Measurements from ENCODE around the gene ISCU.
"Not testable (repeated sequence)": the region's sequence is repeated elsewhere in the genome, so short reads cannot be mapped to it uniquely, and the experiment has no call there.

The ISCU gene

DNA sequence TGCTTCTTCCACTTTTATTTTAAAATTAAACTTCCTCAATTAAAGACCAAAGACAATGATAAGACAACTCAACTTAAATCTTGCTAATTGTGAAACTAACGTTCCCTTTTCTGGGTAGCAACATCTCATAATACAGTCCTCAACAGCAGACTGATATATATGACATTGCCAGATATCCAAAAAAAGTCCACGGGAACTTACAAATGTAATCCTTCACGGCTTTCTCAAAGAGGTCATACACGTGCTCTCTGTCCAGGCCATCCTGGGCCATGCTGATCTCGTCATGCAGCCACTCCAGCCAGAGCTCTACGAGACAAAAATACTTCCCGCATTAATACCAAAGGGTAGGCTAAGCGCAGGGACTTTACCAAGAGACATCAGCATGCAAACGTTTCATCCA, 14.7 kb upstream of the ISCU start:
- no peak for DNase-seq

- no peak for DNase-seq
Measured at GRCh38 chr12:108548954-108549521, 13.4 kb upstream of the ISCU start.

GRCh38 chr12:108551535-108551934, 10.9 kb upstream of the ISCU start:
- DNase-seq, result no peak

DNA sequence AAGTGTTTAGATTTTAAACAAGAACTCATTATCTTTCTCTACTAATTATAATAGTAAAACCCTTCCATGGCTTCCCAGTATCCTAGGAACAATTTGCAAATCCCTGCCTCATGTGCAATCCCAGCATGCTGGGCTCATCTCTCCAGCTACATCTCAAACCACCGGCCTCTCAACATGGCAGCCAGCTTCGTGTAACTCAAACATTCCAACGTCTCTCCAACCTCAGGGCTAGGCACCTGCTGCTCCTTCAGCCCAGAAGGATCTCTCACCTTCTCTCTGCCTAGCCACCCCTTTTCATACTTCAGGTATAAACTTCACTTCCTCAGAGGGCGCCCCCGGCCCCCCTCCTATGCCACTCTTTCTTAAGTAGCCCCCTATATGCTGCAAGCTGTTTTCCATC, 8.6 kb upstream of the ISCU start:
- no peak for DNase-seq

DNA sequence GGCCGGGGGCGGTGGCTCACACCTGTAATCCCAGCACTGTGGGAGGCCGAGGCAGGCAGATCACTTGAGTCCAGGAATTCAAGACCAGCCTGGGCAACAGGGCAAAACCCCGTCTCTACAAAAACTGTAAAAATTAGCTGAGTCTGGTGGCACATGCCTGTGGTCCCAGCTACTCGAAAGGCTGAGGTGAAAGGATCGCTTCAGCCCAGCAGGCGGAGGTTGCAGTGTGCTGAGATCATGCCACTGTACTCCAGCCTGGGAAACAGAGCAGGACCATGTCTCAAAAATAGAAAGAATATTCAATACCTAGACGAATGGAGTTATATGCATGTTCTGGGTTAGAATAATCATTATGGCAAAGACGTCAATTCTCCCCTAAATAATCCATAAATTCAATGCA, 7.0 kb upstream of the ISCU start:
- not testable (repeated sequence) for DNase-seq

GRCh38 chr12:108559007-108559655, 3.3 kb upstream of the ISCU start:
- DNase-seq, result no peak

DNA sequence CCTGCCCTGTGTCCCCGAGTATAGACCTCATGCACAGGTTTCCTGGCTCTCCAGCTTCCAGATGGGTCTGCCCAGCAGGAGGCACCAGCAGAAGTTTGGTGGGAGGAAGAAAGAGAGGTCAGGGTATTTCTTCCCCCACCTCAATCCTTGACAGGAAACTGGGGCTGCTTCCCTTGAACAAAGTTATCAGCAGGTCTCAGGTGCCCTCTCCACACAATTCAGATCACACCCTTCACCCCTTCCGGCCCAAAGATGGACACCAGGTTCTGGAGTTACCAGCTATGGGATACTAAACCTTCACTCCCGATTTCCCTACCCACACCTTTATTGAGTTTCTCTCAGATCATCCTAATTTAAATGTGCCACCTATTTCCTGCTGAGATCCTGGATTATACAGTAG, 2.6 kb upstream of the ISCU start:
- DNase-seq, result no peak

DNA sequence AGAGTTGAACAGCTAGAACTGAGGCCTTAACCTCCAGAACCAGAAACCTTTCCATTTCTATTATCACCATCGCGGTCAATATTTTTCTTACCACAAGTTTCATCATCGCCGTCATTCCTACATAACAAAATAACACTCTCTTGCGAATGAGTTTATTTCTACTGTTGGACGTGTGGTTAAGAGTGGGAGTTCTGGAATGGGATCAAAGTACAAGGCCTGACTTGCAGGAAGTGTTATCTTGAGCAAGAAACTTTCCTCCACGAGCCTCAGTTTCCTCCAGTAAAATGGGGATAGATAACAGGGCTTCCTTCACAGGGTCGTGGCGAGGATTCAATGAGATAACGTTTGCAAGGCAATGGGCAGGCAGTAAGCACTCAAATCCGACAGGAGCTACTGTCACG, 2.1 kb upstream of the ISCU start:
- no peak for DNase-seq

- DNase-seq, result peak; percentile 88
Measured at GRCh38 chr12:108560752-108561719, 1.4 kb upstream of the ISCU start, which contains the start of gene SART3. Gene SART3, minus strand, starts transcription at chr12:108561173. Its CDS starts 19 bp downstream, at chr12:108561154.

DNA sequence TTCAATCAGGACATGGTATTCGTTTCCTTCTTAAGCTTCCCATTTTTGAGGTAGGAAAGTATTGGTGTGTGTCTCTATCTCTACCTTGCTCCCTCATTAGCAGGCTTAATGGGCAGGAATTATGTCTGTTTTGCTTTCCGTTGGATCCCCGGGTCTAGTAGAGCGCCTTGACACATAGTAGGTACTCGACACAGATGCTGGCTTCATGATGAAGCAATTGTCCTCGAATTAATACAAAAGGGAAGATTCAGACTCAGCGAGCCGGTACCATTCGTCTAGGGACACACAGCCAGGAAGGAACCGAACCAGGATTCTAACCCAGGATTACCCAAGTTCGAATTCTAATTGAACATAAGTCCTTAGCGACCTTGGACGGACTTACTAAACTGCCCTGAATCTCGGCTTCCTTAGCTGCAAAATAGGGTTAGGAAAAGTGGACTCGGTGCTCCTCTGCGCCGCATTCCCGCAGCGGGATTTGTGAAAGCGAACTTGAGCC, 496 bp upstream of the ISCU start:
- no peak for DNase-seq

GRCh38 chr12:108563136-108563803, 874 bp downstream of the ISCU start:
- peak; percentile 47 for DNase-seq

DNA sequence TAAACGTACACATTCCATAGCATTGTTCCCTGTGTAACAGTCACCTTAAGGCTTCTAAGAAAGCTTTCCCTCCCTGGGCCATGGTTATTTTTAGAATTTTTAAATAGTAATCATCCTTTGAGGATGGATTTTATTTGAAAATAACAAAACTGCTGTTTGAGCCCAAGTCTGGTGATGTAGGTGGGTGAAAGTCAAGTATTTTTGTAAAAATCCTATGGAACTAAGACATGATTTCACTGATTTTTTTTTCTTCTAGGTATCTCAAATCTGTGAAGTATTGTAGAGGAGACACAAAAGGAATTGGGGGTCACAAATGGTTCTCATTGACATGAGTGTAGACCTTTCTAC, 1.4 kb downstream of the ISCU start:
- DNase-seq, result no peak

DNA sequence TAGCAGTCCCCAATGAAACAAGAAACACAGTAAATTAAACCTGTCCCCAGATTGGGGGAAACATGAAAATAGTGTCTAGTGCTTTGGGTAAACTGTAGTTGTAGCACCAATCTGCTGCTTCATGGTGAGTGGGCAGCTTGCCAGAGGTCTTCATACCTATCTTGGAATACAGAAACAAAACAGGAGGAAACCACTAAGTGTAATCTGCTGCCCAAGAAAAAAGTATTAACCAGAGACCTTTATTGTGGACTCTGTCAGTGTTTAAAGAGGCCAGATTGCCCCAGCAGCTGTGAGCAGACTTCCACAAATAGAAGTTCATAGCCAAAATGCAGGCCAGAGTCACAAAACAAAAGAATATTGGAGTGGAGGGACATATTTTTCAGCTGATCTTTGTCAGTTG, 2.3 kb downstream of the ISCU start:
- DNase-seq, result no peak

DNA sequence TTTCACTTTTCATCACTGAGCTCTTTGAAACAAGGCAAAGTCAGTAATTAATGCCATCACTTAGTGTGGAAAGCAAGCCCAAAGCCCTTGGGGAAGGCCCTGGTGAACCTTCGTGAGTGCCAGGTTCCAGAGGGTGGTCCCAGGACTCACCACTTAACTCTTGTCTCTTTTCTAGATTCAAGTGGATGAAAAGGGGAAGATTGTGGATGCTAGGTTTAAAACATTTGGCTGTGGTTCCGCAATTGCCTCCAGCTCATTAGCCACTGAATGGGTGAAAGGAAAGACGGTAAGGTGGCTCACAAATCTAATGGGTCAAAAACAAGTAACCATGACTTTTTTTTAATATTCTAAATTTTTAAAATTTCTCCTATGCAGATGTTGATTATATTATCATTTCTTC, 2.8 kb downstream of the ISCU start:
- no peak for DNase-seq

GRCh38 chr12:108565976-108566375, 3.6 kb downstream of the ISCU start:
- no peak for DNase-seq

GRCh38 chr12:108566452-108566851, 4.1 kb downstream of the ISCU start:
- DNase-seq, result no peak

- no peak for DNase-seq
Measured at GRCh38 chr12:108567406-108568337, 5.3 kb downstream of the ISCU start.

- DNase-seq, result peak; percentile 81
Measured at GRCh38 chr12:108568338-108569154, 6.2 kb downstream of the ISCU start.

GRCh38 chr12:108570743-108571608, 8.6 kb downstream of the ISCU start:
- no peak for DNase-seq

DNA sequence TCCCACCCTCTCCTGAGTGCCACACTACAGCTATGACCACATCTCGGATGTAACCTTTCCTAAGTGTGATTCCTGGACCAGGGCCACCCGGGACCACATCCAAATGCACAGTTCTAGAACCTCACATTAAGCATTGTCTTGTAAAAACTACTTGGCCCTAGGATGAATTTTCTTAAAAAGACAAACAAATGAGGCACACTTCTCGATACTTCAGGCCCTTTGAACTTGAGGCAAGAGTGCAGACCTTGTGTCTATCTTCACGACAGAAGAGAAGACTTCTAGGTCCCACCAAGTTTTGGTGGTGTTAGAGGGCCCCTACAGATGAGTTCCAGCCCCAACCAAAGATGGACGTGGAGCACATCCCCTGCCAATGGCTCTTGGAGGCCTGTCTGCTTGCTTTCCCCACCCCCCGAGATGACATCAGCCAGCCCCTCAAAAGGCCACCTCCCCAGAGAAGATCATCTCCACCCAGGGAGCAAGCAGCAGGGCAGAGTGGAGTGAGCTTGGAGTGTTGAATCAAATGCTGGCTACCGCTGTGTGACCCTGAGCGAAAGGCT, 9.3 kb downstream of the ISCU start:
- no peak for DNase-seq

Data from NCI-H187 treated with DMSO at 0.1 percent for 48 hours (cell line).